ENCODE results near the gene MTCL1. TPM values are rescaled to one million over a fixed set of nuclear protein-coding genes. Genes with fewer than 3 reads are reported as not detected.

MTCL1 gene
- total and polyA plus RNA-seq, 2 experiments from 2014 or later = 10.6 to 19.7 TPM

DNA sequence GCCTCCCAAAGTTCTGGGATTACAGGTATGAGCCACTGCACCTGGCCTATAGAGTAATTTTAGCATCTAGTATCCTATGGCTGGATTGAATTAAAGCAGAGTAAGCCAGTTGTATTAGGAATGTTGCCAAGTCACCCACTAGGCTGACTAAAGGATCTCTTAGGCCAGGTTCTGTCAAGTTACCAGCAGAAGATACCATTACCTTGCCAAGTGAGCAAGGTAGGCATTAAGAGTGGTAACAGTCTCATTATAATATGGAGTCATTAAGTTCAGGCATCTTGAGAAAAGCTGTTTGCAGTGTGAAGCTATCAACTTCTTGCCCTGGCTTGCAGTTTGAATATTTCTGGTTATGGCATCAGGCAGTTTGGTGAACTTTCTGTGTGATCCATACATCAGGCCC lies 37.0 kb upstream of the MTCL1 start:
- DNase-seq (ENCODE audit: low spot score) = no peak
- no peaks in the 10 kb centered on the region for H3K4me1 ChIP-seq (ENCODE audit: insufficient read depth)
- H4K20me1 ChIP-seq (ENCODE audit: insufficient read depth, poor library complexity, severe bottlenecking) = no peaks in the 10 kb centered on the region
- no peaks in the 10 kb centered on the region for H3K36me3 ChIP-seq (replicated peaks; ENCODE audit: insufficient read depth, low read depth)
- no peak overlapping the region for H3K27ac ChIP-seq
- H3K79me2 ChIP-seq = no peaks in the 10 kb centered on the region
- no peaks in the 10 kb centered on the region for H3K9me3 ChIP-seq (ENCODE audit: low read depth)
- H3K27me3 ChIP-seq = no peaks in the 10 kb centered on the region
- H3K4me2 ChIP-seq = no peak overlapping the region
- no peak overlapping the region for H3K4me3 ChIP-seq
- H3K9me2 ChIP-seq (replicated peaks; ENCODE audit: insufficient read depth) = no peaks in the 10 kb centered on the region
- TF ChIP-seq EZH2phosphoT487 (IDR thresholded peaks at IDR 0.05; ENCODE audit: low read depth, severe bottlenecking, unreplicated experiment) = no peak
- no peak overlapping the region for H2AFZ ChIP-seq

DNA sequence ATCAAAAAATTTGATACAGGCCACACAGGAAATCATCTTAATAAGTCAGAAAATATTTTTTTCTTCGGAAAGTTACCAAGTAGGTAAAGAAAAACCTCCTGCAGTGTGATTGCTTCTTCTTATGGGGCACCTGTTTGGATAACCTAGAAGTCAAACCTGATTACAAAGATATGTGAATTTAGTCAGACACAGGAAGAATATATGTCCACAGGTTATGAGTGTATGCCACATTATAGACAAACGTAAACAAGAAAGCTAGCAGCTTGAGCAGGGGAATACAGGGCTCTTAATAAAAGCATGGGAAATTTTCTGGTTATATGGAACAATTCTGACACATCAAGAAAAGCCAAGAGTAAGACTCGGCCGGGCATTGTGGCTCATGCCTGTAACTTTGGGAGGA lies 35.8 kb upstream of the MTCL1 start:
- TF ChIP-seq, protein P1, sequence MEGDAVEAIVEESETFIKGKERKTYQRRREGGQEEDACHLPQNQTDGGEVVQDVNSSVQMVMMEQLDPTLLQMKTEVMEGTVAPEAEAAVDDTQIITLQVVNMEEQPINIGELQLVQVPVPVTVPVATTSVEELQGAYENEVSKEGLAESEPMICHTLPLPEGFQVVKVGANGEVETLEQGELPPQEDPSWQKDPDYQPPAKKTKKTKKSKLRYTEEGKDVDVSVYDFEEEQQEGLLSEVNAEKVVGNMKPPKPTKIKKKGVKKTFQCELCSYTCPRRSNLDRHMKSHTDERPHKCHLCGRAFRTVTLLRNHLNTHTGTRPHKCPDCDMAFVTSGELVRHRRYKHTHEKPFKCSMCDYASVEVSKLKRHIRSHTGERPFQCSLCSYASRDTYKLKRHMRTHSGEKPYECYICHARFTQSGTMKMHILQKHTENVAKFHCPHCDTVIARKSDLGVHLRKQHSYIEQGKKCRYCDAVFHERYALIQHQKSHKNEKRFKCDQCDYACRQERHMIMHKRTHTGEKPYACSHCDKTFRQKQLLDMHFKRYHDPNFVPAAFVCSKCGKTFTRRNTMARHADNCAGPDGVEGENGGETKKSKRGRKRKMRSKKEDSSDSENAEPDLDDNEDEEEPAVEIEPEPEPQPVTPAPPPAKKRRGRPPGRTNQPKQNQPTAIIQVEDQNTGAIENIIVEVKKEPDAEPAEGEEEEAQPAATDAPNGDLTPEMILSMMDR (IDR thresholded peaks at IDR 0.05; ENCODE audit: poor library complexity) = no peak
- no peak for TF ChIP-seq EZH2phosphoT487 (IDR thresholded peaks at IDR 0.05; ENCODE audit: low read depth, severe bottlenecking, unreplicated experiment)
- TF ChIP-seq EZH2 (IDR thresholded peaks at IDR 0.05; ENCODE audit: borderline replicate concordance) = no peak
- H3K9me2 ChIP-seq (replicated peaks; ENCODE audit: insufficient read depth) = no peaks in the 10 kb centered on the region
- H3K4me2 ChIP-seq = no peak overlapping the region
- H3K4me1 ChIP-seq (ENCODE audit: insufficient read depth) = no peaks in the 10 kb centered on the region
- H3K4me3 ChIP-seq = no peak overlapping the region
- no peaks in the 10 kb centered on the region for H3K9me3 ChIP-seq (ENCODE audit: low read depth)
- no peaks in the 10 kb centered on the region for H4K20me1 ChIP-seq (ENCODE audit: insufficient read depth, poor library complexity, severe bottlenecking)
- no peak for DNase-seq (ENCODE audit: low spot score)
- no peak overlapping the region for H2AFZ ChIP-seq
- no peaks in the 10 kb centered on the region for H3K79me2 ChIP-seq
- no peaks in the 10 kb centered on the region for H3K36me3 ChIP-seq (replicated peaks; ENCODE audit: insufficient read depth, low read depth)
- WGBS (ENCODE audit: low lambda C conversion rate, missing lambda C conversion rate) = 79% methylated on average over 4 of the region's 4 CpGs
- H3K27ac ChIP-seq = no peak overlapping the region
- H3K27me3 ChIP-seq = no peaks in the 10 kb centered on the region

DNA sequence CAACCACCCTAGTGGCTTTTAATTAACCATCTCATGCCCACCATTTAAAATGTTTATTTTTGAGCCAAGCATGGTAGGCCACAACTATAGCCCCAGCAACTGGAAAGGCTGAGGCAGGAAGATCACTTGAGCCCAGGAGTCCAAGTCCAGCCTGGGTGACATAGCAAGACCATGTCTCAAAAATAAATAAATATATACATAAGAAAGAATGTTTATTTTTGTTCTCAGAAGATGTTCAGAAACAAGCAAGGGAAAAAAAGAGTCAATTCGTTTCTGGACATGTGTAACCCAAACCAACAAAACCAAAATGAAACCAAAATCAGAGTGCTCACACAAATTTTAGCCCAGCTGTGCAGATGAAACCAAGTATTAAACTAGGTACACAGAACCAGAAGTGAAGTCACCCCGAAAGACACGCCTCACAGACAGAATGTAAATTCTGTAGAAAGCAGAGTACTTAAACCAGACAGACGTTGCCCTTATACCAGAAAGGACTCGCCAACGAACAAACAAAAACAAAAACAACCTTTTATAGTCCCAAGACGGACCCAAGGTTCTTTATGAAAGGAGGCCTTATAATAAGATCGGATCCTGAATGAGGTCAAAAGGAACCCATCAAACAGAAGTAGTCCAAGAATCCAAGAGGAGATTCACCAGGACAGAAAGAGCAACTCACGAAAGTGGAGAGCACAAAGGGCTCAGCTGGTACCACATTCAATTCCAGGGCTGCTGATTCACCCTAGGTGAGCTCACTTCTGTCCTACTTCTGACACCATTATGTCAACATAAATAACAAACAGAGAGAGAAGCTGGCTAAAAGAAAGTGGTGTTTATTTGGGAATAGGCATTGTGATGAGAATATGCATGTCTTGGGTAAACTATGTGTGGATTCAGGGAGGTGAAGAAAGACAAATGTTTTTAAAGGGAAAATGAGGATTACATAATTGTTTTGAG lies 31.8 kb upstream of the MTCL1 start:
- Histone ChIP-seq H3K4me3 (no peak overlapping the region), H2AFZ (no peak overlapping the region), H3K4me1 (ENCODE audit: insufficient read depth) (no peaks in the 10 kb centered on the region), H3K27me3 (no peaks in the 10 kb centered on the region), H3K4me2 (no peak overlapping the region), H3K27ac (no peak overlapping the region), H3K79me2 (no peaks in the 10 kb centered on the region), H3K36me3 (replicated peaks; ENCODE audit: insufficient read depth, low read depth) (no peaks in the 10 kb centered on the region), H3K9me3 (ENCODE audit: low read depth) (no peaks in the 10 kb centered on the region), H4K20me1 (ENCODE audit: insufficient read depth, poor library complexity, severe bottlenecking) (no peaks in the 10 kb centered on the region), H3K9me2 (replicated peaks; ENCODE audit: insufficient read depth) (no peaks in the 10 kb centered on the region)
- TF ChIP-seq EZH2 (IDR thresholded peaks at IDR 0.05; ENCODE audit: borderline replicate concordance) (no peak), EZH2phosphoT487 (IDR thresholded peaks at IDR 0.05; ENCODE audit: low read depth, severe bottlenecking, unreplicated experiment) (no peak)
- TF ChIP-seq, protein P1 (IDR thresholded peaks at IDR 0.05; ENCODE audit: poor library complexity) = no peak
- no peak for DNase-seq (ENCODE audit: low spot score)
- 95% methylated on average over 9 of the region's 9 CpGs for WGBS (ENCODE audit: low lambda C conversion rate, missing lambda C conversion rate)

DNA sequence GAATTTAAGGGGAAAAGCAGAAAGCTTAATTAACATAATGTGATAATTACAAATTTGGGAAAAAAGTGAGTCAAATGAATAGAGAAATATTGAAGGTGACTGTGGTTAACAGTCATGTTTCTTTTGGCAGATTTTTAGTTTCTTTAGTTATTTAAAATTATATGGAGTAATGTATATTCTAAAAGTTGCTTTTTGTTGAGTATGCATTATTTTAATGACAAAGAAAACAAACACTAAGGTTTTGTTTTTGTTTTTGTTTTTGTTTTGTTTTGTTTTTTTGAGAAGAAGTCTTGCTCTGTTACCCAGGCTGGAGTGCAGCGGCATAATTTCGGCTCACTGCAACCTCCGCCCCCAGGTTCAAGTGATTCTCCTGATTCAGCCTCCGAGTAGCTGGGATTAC lies 30.3 kb upstream of the MTCL1 start:
- H3K79me2 ChIP-seq = no peaks in the 10 kb centered on the region
- H3K4me3 ChIP-seq = no peak overlapping the region
- H3K9me3 ChIP-seq (ENCODE audit: low read depth) = no peaks in the 10 kb centered on the region
- TF ChIP-seq EZH2 (IDR thresholded peaks at IDR 0.05; ENCODE audit: borderline replicate concordance) (no peak), EZH2phosphoT487 (IDR thresholded peaks at IDR 0.05; ENCODE audit: low read depth, severe bottlenecking, unreplicated experiment) (no peak)
- TF ChIP-seq, protein P1 (IDR thresholded peaks at IDR 0.05; ENCODE audit: poor library complexity) = no peak
- H3K36me3 ChIP-seq (replicated peaks; ENCODE audit: insufficient read depth, low read depth) = no peaks in the 10 kb centered on the region
- no peak overlapping the region for H3K4me2 ChIP-seq
- H3K27me3 ChIP-seq = no peaks in the 10 kb centered on the region
- H3K4me1 ChIP-seq (ENCODE audit: insufficient read depth) = no peaks in the 10 kb centered on the region
- DNase-seq (ENCODE audit: low spot score) = no peak
- H2AFZ ChIP-seq = no peak overlapping the region
- no peak overlapping the region for H3K27ac ChIP-seq
- no peaks in the 10 kb centered on the region for H4K20me1 ChIP-seq (ENCODE audit: insufficient read depth, poor library complexity, severe bottlenecking)
- no peaks in the 10 kb centered on the region for H3K9me2 ChIP-seq (replicated peaks; ENCODE audit: insufficient read depth)
- 88% methylated on average over 4 of the region's 4 CpGs for WGBS (ENCODE audit: low lambda C conversion rate, missing lambda C conversion rate)

Data from hepatocyte (in vitro differentiated cells).